Activated CD8-positive, alpha-beta memory T cell treated with anti-CD3 and anti-CD28 coated beads for 24 hours (primary cell): ENCODE results near the gene TENM4.
"Not testable (repeated sequence)": the region's sequence is repeated elsewhere in the genome, so short reads cannot be mapped to it uniquely, and the experiment has no call there.

Experiments
- DNase-seq: peaks from one replicate; pipeline ENCODE4 v3.0.0-alpha.2; 2020

TENM4 gene

GRCh38 chr11:78995171-78995570 is 445.7 kb downstream of the TENM4 start:
- DNase-seq, result no peak

- DNase-seq, result no peak
These were observed 446.9 kb downstream of the TENM4 start for GRCh38 chr11:78993802-78994430.

- DNase-seq, result no peak
These were observed 449.1 kb downstream of the TENM4 start for GRCh38 chr11:78991681-78992080.

GRCh38 chr11:78990261-78990660 is 450.6 kb downstream of the TENM4 start:
- DNase-seq, result no peak

GRCh38 chr11:78987748-78988147 is 453.1 kb downstream of the TENM4 start:
- no peak for DNase-seq

GRCh38 chr11:78986305-78986704 is 454.5 kb downstream of the TENM4 start:
- no peak for DNase-seq

GRCh38 chr11:78985663-78986062 is 455.2 kb downstream of the TENM4 start:
- DNase-seq, result no peak

- DNase-seq, result no peak
These were observed 458.4 kb downstream of the TENM4 start for GRCh38 chr11:78982473-78982872.

- DNase-seq, result no peak
These were observed 459.7 kb downstream of the TENM4 start for GRCh38 chr11:78981153-78981552.

- DNase-seq, result no peak
These were observed 462.0 kb downstream of the TENM4 start for GRCh38 chr11:78978831-78979230.

GRCh38 chr11:78977848-78978247 is 463.0 kb downstream of the TENM4 start:
- DNase-seq, result not testable (repeated sequence)

- DNase-seq, result no peak
These were observed 463.8 kb downstream of the TENM4 start for GRCh38 chr11:78977009-78977408.

- no peak for DNase-seq
These were observed 465.7 kb downstream of the TENM4 start for GRCh38 chr11:78975081-78975480.

GRCh38 chr11:78973876-78974275 is 467.0 kb downstream of the TENM4 start:
- DNase-seq, result no peak

- DNase-seq, result no peak
These were observed 468.2 kb downstream of the TENM4 start for GRCh38 chr11:78972590-78972989.

GRCh38 chr11:78972177-78972576 is 468.7 kb downstream of the TENM4 start:
- DNase-seq, result no peak

GRCh38 chr11:78967811-78968210 is 473.0 kb downstream of the TENM4 start:
- DNase-seq, result no peak

GRCh38 chr11:78965432-78965831 is 475.4 kb downstream of the TENM4 start:
- no peak for DNase-seq

- no peak for DNase-seq
These were observed 478.7 kb downstream of the TENM4 start for GRCh38 chr11:78961937-78962701.

- DNase-seq, result no peak
These were observed 479.6 kb downstream of the TENM4 start for GRCh38 chr11:78961247-78961646.

- no peak for DNase-seq
These were observed 482.4 kb downstream of the TENM4 start for GRCh38 chr11:78958444-78958843.

- DNase-seq, result no peak
These were observed 483.2 kb downstream of the TENM4 start for GRCh38 chr11:78957476-78958245.

GRCh38 chr11:78954696-78955095 is 486.1 kb downstream of the TENM4 start:
- no peak for DNase-seq

GRCh38 chr11:78954261-78954660 is 486.6 kb downstream of the TENM4 start:
- DNase-seq, result no peak
